NCI-H1048 (cell line): ENCODE data around the gene SLPI.

Source experiments
- DNase-seq: peaks from one replicate; lab custom pipeline; 2025; lab: John Stamatoyannopoulos, UW

SLPI gene

GRCh38 chr20:45218124-45218523 is 36.2 kb downstream of the SLPI start:
- DNase-seq: no peak

GRCh38 chr20:45212836-45213235 is 41.5 kb downstream of the SLPI start:
- DNase-seq: no peak

- DNase-seq: no peak
Observed at GRCh38 chr20:45211569-45212474, 42.5 kb downstream of the SLPI start.

GRCh38 chr20:45209924-45210323 is 44.4 kb downstream of the SLPI start:
- no peak for DNase-seq

GRCh38 chr20:45206725-45207124 is 47.6 kb downstream of the SLPI start, which contains the start of gene SEMG1:
Gene SEMG1 (plus strand): TSS chr20:45207033. CDS start chr20:45207054, 21 bp downstream.
- no peak for DNase-seq
